Hematopoietic multipotent progenitor cell treated with erythropoietin and hydrocortisone succinate and interleukin-3 and kit ligand, for 17 days (in vitro differentiated cells): Measurements from ENCODE around the gene MAGEA10.
"Not testable (repeated sequence)": the region's sequence is repeated elsewhere in the genome, so short reads cannot be mapped to it uniquely, and the experiment has no call there.

Experiments used
- DNase-seq: peaks from one replicate; pipeline ENCODE4 v3.0.0-alpha.2; 2015; ENCODE audit warnings: low spot score

MAGEA10 gene

DNA sequence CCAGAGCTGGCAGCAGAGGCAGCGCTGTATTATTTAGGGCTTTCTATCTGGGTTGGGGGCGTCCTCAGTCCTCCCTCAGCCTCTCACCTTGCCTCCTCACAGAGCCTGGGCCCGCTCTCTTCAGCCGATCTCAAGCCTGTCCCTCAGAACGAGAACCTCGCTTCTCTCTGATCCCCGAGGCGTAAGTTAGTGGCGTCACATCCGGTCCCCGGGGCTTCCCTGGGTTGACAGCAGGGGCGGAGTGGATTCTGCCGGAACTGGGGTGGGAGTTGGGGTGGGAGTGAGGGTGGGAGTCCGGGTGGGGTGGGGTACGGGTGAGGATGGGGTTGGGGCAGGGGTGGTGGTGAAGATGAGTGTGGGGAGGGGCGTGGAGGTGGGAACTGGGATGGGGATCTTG is at the start of gene MAGEA10:
TSS of gene MAGEA10 (minus strand) at position 190 of the 397 bp plus-strand sequence. CDS start 2,957 bp downstream, outside the sequence.
- DNase-seq = no peak

DNA sequence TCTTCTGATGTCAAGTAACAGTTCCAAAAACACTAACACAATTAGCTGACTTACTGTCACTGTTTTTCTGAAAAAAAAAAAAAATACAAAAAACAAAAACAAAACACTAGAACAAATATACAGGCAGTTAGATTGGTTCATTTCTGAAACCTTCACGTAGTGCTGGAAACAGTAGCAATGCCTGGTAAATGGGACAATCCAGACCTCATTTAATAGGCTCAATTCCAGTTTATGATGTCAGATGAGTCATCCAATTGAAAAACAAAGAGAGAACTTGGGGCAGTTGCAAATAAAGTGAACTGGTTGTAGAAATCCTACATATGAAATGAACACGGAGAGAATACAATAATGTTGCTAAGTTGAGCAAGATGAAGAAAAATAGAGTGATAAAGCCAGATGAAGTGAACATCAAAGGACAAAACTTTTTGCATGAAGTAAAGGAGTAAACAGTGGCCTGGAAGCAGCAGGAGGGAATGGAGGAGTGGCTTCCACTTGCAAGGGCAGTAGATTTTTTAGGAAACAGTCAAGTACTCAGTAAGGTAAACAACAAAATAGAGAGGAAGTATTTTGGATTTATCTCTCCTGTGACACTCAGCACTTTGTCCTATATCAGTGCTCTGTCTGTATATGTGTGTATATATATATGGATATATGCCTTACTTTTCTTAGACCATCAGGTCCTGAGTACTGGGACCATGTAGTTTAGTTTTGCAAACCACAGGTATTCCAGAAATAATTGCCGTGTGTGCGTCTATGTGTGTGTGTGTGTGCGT is 39.3 kb upstream of the MAGEA10 start:
- DNase-seq = no peak

- no peak for DNase-seq
Measured at GRCh38 chrX:152177052-152177451, 38.7 kb upstream of the MAGEA10 start.

GRCh38 chrX:152175892-152176291 is 37.5 kb upstream of the MAGEA10 start:
- not testable (repeated sequence) for DNase-seq

- DNase-seq = not testable (repeated sequence)
Measured at GRCh38 chrX:152173923-152174322, 35.5 kb upstream of the MAGEA10 start.

DNA sequence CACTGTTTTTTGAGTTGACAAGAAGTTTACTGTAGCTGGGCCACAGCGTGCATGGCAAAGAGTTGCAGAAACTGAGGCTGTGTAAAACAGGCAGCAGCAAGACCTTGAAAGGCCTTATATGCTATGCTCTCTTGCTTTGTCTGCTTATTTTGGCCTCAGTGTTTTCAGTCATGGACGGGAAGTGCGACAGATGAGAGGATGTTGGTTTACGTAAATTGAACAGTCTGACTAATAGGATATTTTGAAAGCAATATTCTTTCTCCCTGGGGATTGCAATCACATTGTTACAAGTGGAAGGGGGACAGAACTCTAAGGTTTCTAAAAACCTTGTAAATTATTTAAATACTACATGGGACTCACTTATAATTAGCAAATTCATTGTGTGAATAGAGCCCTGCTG is 32.2 kb upstream of the MAGEA10 start:
- no peak for DNase-seq

DNA sequence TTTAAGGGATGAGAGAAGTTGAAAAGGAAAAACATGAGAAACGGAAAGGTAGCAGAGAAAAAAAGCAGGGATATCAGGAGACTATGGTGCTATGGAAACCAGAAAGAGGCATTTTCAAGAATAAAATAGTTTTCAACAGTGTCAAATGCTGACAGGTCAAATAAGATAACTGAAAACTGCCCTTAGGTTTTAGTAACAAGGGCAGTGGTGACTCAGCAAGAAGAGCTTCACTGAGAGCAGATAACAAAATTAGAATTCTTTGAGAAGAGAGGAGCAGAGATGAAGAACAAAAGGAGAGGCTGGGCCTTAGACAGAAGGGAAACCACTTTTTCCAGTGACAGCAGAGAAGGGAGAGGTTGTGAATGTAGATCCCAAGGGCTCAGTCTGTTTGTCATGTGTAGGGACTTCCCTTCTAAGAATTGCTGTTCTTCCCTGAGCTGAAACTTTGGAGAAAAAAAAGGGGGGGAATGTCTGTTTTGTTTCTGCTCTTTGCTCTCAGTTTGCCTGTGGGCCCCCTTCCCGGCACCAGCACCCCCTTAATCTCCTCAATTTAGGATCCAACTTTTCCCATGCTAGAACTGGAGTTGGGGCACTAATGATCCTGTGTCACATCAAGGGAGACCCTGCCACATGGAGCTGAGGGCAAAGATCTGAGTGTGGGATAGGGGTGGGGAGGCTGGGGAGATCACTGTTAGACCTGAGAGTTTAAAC is 26.8 kb upstream of the MAGEA10 start:
- no peak for DNase-seq

- no peak for DNase-seq
Measured at GRCh38 chrX:152157042-152157441, 18.7 kb upstream of the MAGEA10 start.

DNA sequence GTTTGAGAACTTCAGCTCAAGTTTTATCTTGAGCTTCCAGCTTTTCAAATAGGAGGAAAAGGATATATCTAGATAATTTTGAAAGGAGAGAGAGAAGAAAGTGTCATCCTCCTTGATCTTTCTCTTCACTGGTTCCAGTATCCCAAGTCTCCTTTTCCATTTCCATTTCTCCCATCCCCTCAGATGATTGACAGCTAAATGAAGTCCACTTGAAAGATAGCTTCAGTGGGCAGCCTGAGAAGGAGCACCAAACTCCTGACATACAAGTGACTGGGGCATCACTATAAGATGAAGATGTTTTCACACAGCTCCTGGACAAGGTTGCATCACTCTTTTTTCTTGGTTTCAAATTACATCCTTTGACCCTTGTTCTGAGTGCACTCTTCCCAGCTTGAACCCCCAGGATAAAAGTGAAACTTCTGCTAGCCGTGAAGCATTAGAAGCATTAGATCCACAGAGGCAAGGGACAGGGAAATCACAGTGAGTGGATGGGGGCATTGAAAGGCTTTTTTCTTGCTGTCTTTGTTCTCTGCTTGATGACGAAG is 17.5 kb upstream of the MAGEA10 start:
- no peak for DNase-seq

DNA sequence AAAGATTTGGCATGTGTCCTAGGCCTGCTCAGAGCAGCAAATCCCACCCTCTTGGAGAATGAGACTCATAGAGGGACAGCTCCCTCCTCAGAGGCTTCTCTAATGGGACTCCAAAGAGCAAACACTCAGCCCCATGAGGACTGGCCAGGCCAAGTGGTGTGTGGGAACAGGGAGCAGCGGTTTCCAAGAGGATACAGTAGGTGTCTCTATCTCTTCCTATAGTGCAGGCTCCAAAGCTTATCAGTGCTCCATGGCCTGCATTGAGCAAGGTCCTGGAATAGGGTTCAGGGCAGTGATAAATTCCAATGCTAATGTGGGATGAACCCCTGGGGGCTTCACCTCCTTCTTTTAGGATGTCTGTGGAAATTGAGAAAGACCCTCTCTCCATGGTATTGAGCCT is 15.7 kb upstream of the MAGEA10 start:
- DNase-seq = no peak

- DNase-seq = no peak
Measured at GRCh38 chrX:152151256-152151655, 12.9 kb upstream of the MAGEA10 start.

DNA sequence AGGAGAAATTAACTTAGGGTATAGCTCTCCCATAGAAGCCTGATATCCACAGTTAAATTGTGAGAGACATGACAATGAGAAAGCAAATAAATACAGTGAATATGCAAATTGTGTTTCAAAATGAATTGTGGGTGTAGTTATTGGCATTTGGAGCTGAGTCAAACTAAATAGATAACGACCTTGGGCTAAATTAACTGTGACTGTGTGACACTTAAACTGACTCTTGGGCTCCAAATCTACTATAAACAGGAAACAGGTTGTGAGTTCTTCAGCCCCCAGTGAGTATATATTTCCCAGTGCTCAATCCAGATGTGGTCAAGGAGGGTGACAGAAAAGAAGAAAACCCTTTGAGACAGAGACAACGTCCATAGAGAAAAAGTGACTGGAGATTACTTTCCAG is 11.3 kb upstream of the MAGEA10 start:
- DNase-seq = no peak

GRCh38 chrX:152139589-152139988 is 1.2 kb upstream of the MAGEA10 start:
- DNase-seq = no peak

DNA sequence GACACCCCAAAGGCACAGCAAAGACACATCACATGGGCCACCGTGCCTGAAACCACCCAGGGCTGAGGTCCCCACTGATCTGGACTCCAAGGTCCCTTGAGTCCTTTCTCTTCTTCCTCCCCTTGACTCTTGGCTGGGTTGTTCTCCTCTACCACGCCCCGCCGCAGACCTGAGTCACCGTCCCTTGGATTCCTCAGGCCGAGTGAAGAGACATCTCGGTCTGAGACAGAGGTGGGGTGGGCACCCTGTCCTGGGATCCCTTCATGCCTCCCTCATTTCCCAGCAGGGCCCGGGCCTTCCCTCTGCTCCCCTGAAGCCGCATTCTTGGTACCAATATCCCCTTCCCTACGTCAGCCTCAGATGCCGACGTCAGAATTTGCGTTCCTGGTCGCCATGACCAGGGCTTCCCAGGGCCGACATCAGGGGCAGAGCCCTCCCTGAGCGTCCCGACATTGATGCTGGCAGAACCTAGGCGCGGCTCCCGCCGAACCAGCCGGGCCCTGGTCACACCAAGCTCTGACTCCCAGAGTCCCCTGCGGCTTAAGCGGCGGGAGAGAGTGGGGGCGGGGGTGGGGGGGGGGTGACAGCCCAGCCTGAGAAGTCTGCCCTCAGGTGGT is 498 bp downstream of the MAGEA10 start:
- DNase-seq = no peak

GRCh38 chrX:152136312-152136711 is 2.1 kb downstream of the MAGEA10 start:
- no peak for DNase-seq

DNA sequence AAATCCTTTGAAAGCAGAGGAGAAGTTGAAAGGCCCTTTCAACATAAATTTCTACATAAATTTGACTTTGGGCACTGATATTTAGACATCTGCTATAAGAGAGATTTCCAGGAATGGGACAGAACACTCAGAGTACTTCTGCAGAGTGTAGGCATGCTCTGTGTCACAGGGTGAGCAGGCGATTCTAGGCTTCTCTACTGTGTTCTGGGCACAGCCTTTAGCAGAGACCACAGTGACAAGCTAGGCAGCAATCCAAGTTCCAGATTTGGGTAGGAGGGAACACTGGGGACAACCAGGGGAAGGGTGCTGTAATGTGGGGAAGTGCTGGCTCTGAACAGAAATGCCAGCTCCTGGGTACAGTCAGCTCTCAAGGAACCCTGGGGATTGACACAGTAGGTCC is 6.9 kb downstream of the MAGEA10 start:
- DNase-seq = no peak

DNA sequence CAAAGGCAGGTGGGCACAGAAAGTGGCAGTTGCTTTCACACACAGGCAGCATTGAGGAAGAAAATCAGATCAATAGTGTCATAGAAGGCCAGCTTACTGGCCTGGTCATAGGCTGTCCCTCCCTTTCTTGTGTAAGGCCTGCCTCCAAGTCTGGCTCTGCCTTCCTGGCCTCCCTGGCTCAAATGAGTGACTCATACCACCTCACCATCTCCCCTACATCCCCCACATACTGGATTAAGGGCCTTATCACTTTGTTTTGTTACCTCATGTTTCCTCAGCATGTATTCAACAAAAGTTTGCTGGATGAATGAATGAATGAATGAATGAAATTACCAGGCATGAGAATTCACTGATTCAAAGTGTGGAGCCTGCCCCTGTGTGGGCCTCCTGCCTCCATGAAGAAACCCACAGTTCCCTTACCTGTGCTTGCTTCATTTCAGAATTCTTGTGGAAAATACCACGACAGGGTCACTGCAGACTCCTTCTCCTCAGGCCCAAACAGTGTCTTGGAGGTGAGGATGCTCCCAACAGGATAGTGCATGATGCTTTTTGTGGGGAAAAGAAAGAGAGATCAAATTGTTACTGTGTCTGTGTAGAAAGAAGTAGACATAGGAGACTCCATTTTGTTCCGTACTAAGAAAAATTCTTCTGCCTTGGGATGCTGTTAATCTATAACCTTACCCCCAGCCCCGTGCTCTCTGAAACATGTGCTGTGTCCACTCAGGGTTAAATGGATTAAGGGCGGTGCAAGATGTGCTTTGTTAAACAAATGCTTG is 9.1 kb downstream of the MAGEA10 start:
- not testable (repeated sequence) for DNase-seq

- no peak for DNase-seq
Measured at GRCh38 chrX:152117305-152117704, 21.1 kb downstream of the MAGEA10 start.

GRCh38 chrX:152108527-152108926 is 29.9 kb downstream of the MAGEA10 start:
- DNase-seq = no peak

DNA sequence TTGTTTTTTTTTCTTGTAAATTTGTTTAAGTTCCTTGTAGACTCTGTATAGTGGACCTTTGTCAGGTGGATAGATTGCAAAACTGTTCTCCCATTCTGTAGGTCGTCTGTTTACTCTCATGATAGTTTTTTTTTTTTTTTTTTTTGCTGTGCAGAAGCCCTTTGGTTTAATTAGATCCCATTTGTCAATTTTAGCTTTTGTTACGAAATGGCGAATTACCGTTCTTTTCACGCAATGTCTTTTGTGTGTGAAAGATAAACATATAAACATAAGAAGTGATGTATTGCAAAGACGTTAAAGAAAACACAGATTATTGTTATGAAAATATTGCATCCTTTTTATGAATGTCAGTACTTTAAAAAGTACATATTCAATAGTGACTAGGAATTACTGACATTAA is 34.5 kb downstream of the MAGEA10 start:
- DNase-seq = no peak

DNA sequence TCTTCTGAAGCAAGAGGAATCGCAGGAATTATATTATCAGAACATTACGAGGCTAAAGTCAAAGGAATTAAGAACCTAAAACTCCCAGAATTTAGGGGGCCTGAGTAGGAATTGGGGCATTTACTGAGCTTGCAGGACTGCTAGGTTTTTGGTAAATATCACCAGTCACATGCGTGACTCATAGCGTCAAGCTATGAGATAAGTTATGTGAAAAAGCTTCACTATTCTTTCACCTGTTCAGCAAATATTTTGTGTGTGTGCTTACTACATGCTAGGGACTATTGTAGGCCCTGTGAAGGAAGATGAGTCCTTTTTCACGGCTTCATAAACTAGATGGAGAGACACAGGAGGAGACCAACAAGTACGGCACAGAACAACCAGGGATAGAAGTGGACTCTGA is 52.2 kb downstream of the MAGEA10 start:
- no peak for DNase-seq
